Sciatic nerve (tissue), 2 donors: ENCODE results near the gene DEFB123. TPM values are rescaled to one million over a fixed set of nuclear protein-coding genes. Genes with fewer than 3 reads are reported as not detected.

Experiments used
- ATAC-seq: fragments of 200-7000 bp; cut with Tn5 transposase; one replicate; pipeline ENCODE4 v1.9.1; 2020; ENCODE audit warnings: mild to moderate bottlenecking, moderate library complexity
- DNase-seq: peaks from one replicate; pipeline ENCODE4 v3.0.0-alpha.2; 2020; ENCODE audit warnings: low spot score
- intact Hi-C: fragments of 100-400 bp; cut with DNase I; formaldehyde crosslinking; loops from one replicate; pipeline ENCODE4 v1.14.2; 2022
- total RNA-seq: library from RNA; stranded (reverse); fragmentation: NEBNext Ultra II Directional; extraction: Animal tissue kit (Norgen Biotek cat#: 25700); gene quantifications from one replicate; pipeline ENCODE4 v1.2.1, GENCODE V29; 2021
- donor health status: DM: no; HTN: no; CAD: no.
- donor health status: DM: no; HTN: no; CAD: no.

Gene DEFB123
- total RNA-seq, 1 donor from 2014 or later = not detected

- DNase-seq = no peak
- intact Hi-C loops = no loop called here
- no peak for ATAC-seq
Observed at GRCh38 chr20:31472395-31473330, 32.2 kb downstream of the DEFB123 start.

- DNase-seq = no peak
- intact Hi-C loops = no loop called here
- no peak for ATAC-seq
Observed at GRCh38 chr20:31473331-31474096, 33.1 kb downstream of the DEFB123 start.

- DNase-seq (no peak), ATAC-seq (no peak)
- intact Hi-C loops = no loop called here
Observed at GRCh38 chr20:31474097-31474436, 33.6 kb downstream of the DEFB123 start.

- peak; percentile 94 for ATAC-seq
- intact Hi-C loops = no loop called here
- DNase-seq = peak; percentile 85
Observed at GRCh38 chr20:31474758-31475427, 34.5 kb downstream of the DEFB123 start, which contains the start of the genes DEFB124 and REM1. DEFB124 (minus strand) TSS chr20:31475127; CDS start chr20:31473013, 2,114 bp downstream. REM1 (plus strand) TSS chr20:31475288; CDS start chr20:31476446, 1,158 bp downstream.

- intact Hi-C loops = no loop called here
- peak; percentile 61 for DNase-seq
- ATAC-seq = peak; percentile 67
Observed at GRCh38 chr20:31475472-31476293, 35.3 kb downstream of the DEFB123 start.

- no peak for DNase-seq
- peak; percentile 16 for ATAC-seq
- intact Hi-C loops = no loop called here
Observed at GRCh38 chr20:31476294-31476585, 35.8 kb downstream of the DEFB123 start.

- intact Hi-C loops = no loop called here
- no peak for ATAC-seq
- DNase-seq = no peak
Observed at GRCh38 chr20:31476643-31477215, 36.3 kb downstream of the DEFB123 start.

- ATAC-seq = peak; percentile 49
- intact Hi-C loops = no loop called here
- DNase-seq = peak; percentile 71
Observed at GRCh38 chr20:31484001-31484400, 43.6 kb downstream of the DEFB123 start.

GRCh38 chr20:31485450-31486339, 45.3 kb downstream of the DEFB123 start:
- intact Hi-C loops = no loop called here
- ATAC-seq (peak; percentile 91), DNase-seq (peak; percentile 89)

- no peak for ATAC-seq
- DNase-seq = no peak
- intact Hi-C loops = no loop called here
Observed at GRCh38 chr20:31488115-31488514, 47.7 kb downstream of the DEFB123 start.

- ATAC-seq (no peak), DNase-seq (no peak)
- intact Hi-C loops = no loop called here
Observed at GRCh38 chr20:31489152-31489551, 48.7 kb downstream of the DEFB123 start.

GRCh38 chr20:31490752-31491151, 50.3 kb downstream of the DEFB123 start:
- no peak for ATAC-seq
- no peak for DNase-seq
- intact Hi-C loops = no loop called here

- ATAC-seq (no peak), DNase-seq (no peak)
- intact Hi-C loops = no loop called here
Observed at GRCh38 chr20:31494131-31494530, 53.7 kb downstream of the DEFB123 start.

GRCh38 chr20:31496761-31497295, 56.4 kb downstream of the DEFB123 start:
- intact Hi-C loops = no loop called here
- ATAC-seq (peak; percentile 93), DNase-seq (peak; percentile 84)

- no peak for ATAC-seq
- DNase-seq = no peak
- intact Hi-C loops = no loop called here
Observed at GRCh38 chr20:31497838-31498540, 57.6 kb downstream of the DEFB123 start.
